Measurements from ENCODE around the gene HPCAL1. TPM values are rescaled to one million over a fixed set of nuclear protein-coding genes. Genes with fewer than 3 reads are reported as not detected.

HPCAL1 gene
- total RNA-seq, 1 experiment from 2014 or later, result 26.9 TPM

- H3K27me3 ChIP-seq (replicated peaks; ENCODE audit: control insufficient read depth, insufficient read depth, low read length), result no peaks in the 10 kb centered on the region
- peaks cover 11% of the 10 kb centered on the region for H3K36me3 Mint-ChIP-seq (ENCODE audit: insufficient read depth, unreplicated experiment)
- H3K9me3 ChIP-seq, result no peaks in the 10 kb centered on the region
- TF ChIP-seq CTCF (IDR thresholded peaks at IDR 0.05; ENCODE audit: insufficient read depth in 1 of 2, low read depth in 1 of 2, low read length in 1 of 2, severe bottlenecking in 1 of 2, unreplicated experiment in 1 of 2), result no peak
- H3K4me1 Mint-ChIP-seq (ENCODE audit: low read depth, unreplicated experiment), result peaks cover 20% of the 10 kb centered on the region
- intact Hi-C loops (cut with micrococcal nuclease; ENCODE audit: unreplicated experiment), result loop anchor here (1.0 to 10.0 kb wide), 3 partner anchors 19 to 132 kb away; no protein-coding TSS in a partner anchor
- DNase-seq, result no peak
- peaks cover 23% of the 10 kb centered on the region for H3K4me1 ChIP-seq
- H3K27me3 Mint-ChIP-seq (ENCODE audit: insufficient read depth, unreplicated experiment), result no peaks in the 10 kb centered on the region
- peak overlapping the region; percentile 54 for H3K27ac Mint-ChIP-seq (ENCODE audit: unreplicated experiment)
- no peaks in the 10 kb centered on the region for H3K36me3 ChIP-seq (ENCODE audit: control insufficient read depth, insufficient read depth, low read length)
- peak overlapping the region; percentile 99 for H3K4me3 ChIP-seq (ENCODE audit: low read depth, low read length)
- ChIA-PET CTCF (interaction anchor here (0.9 to 3.7 kb wide), 12 partner anchors 11 to 179 kb away, joined by 3 to 48 read pairs (median 6); no protein-coding TSS in a partner anchor), POLR2A (interaction anchor here (0.5 to 1.3 kb wide), 3 partner anchors 25 to 151 kb away, joined by 3 to 6 read pairs (median 5); no protein-coding TSS in a partner anchor)
- peaks cover 8% of the 10 kb centered on the region for H3K9me3 Mint-ChIP-seq (ENCODE audit: unreplicated experiment)
- BruUV-seq (replicated peaks), result no TSS peak
- peak overlapping the region; percentile 94 for H3K4me3 Mint-ChIP-seq (ENCODE audit: unreplicated experiment)
Measured at GRCh38 chr2:10303181-10303693, 533 bp downstream of the HPCAL1 start.

GRCh38 chr2:10303694-10304378 lies 1.1 kb downstream of the HPCAL1 start:
- Mint-ChIP-seq H3K4me3 (ENCODE audit: unreplicated experiment) (peak overlapping the region; percentile 94), H3K4me1 (ENCODE audit: low read depth, unreplicated experiment) (peaks cover 20% of the 10 kb centered on the region)
- CTCF ChIA-PET, result interaction anchor here (0.7 to 3.7 kb wide), 13 partner anchors 12 to 179 kb away, joined by 3 to 48 read pairs (median 5); no protein-coding TSS in a partner anchor

More at GRCh38 chr2:10303694-10304378, 1.1 kb downstream of the HPCAL1 start:
- H3K27me3 Mint-ChIP-seq (ENCODE audit: insufficient read depth, unreplicated experiment), result no peaks in the 10 kb centered on the region
- peak in 1 of 2 experiments; percentile 67 for DNase-seq
- no peak overlapping the region for H3K27ac Mint-ChIP-seq (ENCODE audit: unreplicated experiment)
- TF ChIP-seq CTCF (IDR thresholded peaks at IDR 0.05; ENCODE audit: insufficient read depth in 1 of 2, low read depth in 1 of 2, low read length in 1 of 2, severe bottlenecking in 1 of 2, unreplicated experiment in 1 of 2), result peak; percentile 9 to 52
- Histone ChIP-seq H3K4me1 (peaks cover 23% of the 10 kb centered on the region), H3K4me3 (ENCODE audit: low read depth, low read length) (peak overlapping the region; percentile 99), H3K27me3 (replicated peaks; ENCODE audit: control insufficient read depth, insufficient read depth, low read length) (no peaks in the 10 kb centered on the region), H3K9me3 (no peaks in the 10 kb centered on the region), H3K36me3 (ENCODE audit: control insufficient read depth, insufficient read depth, low read length) (no peaks in the 10 kb centered on the region)
- H3K9me3 Mint-ChIP-seq (ENCODE audit: unreplicated experiment), result peaks cover 4% of the 10 kb centered on the region
- intact Hi-C loops (cut with micrococcal nuclease; ENCODE audit: unreplicated experiment), result loop anchor here (1.0 to 10.0 kb wide), 3 partner anchors 18 to 131 kb away; no protein-coding TSS in a partner anchor
- no TSS peak for BruUV-seq (replicated peaks)
- H3K36me3 Mint-ChIP-seq (ENCODE audit: insufficient read depth, unreplicated experiment), result peaks cover 11% of the 10 kb centered on the region
- POLR2A ChIA-PET, result interaction anchor here (0.7 to 1.3 kb wide), 2 partner anchors 19 to 24 kb away, joined by 3 read pairs; no protein-coding TSS in a partner anchor

All from Caco-2 (cell line).